ENCODE results near the gene SPNS2. TPM values are rescaled to one million over a fixed set of nuclear protein-coding genes. Genes with fewer than 3 reads are reported as not detected.
A peak's percentile ranks its signal among the peaks of the same experiment; 100 is the strongest.

Gene SPNS2
- total RNA-seq, 4 donors from 2014 or later, result 10.0 to 19.9 (median 18.8) TPM

DNA sequence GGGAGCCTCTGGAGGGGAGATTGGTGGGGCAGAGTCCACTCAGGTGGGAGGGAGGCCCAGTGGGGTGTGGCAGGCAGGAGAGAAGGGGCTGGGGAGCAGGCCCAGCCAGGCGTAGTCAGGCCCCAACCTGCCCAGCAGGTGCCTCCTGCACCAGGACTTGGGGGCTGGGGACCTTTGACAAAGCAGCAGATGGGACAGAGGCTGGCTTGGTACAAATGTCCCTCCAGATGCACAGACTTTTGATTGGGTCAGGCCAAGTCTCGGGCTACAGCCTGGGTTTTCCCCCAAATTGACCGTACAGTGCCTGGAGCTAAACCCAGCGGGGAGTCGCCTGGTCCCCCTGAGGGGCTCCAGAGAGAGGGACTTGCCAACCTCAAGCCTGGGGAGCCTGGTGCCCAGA, 61.3 kb downstream of the SPNS2 start:
- H3K27ac ChIP-seq (replicated peaks in 1 of 4), result no peak overlapping the region
- intact Hi-C loops (cut with DNase I), result loop anchor here (10.0 kb wide), 1 partner anchor 135 kb away; no protein-coding TSS in a partner anchor
- no peaks in the 10 kb centered on the region for H3K27me3 ChIP-seq
- H3K4me3 ChIP-seq, result no peak overlapping the region
- 96% methylated on average over 5 of the region's 5 CpGs for WGBS
- H3K9me3 ChIP-seq, result no peaks in the 10 kb centered on the region
- peaks cover 7 to 15% (median 11%) of the 10 kb centered on the region in 4 donors for H3K4me1 ChIP-seq
- no peak for TF ChIP-seq POLR2A (IDR thresholded peaks at IDR 0.05; ENCODE audit: low read depth)
- TF ChIP-seq, protein P1, sequence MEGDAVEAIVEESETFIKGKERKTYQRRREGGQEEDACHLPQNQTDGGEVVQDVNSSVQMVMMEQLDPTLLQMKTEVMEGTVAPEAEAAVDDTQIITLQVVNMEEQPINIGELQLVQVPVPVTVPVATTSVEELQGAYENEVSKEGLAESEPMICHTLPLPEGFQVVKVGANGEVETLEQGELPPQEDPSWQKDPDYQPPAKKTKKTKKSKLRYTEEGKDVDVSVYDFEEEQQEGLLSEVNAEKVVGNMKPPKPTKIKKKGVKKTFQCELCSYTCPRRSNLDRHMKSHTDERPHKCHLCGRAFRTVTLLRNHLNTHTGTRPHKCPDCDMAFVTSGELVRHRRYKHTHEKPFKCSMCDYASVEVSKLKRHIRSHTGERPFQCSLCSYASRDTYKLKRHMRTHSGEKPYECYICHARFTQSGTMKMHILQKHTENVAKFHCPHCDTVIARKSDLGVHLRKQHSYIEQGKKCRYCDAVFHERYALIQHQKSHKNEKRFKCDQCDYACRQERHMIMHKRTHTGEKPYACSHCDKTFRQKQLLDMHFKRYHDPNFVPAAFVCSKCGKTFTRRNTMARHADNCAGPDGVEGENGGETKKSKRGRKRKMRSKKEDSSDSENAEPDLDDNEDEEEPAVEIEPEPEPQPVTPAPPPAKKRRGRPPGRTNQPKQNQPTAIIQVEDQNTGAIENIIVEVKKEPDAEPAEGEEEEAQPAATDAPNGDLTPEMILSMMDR (IDR thresholded peaks at IDR 0.05), result no peak
- TF ChIP-seq EP300 (IDR thresholded peaks at IDR 0.05), result no peak
- TF ChIP-seq POLR2AphosphoS5 (IDR thresholded peaks at IDR 0.05), result no peak
- H3K36me3 ChIP-seq, result no peaks in the 10 kb centered on the region
- no peak for DNase-seq (ENCODE audit: extremely low spot score)

DNA sequence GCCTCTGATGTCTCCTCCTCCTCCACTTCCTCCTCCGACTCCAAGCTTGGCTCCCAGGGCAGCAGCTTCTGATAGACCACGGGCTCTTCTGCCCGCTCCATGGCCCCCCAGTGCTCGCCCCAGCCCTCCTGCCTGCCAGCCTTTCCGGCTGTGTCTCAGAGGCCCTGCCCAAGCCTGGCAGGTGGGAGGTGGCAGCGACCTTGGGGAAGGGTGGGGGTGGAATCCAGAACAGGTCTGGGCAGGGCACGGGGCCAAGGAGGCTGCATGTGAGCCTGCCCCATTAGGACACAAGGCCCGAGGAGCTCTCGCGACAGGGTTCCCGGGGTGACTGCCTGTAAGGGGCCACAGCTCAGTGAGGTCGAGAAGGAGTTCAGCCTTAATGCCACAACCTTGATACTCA, 61.7 kb downstream of the SPNS2 start, which contains the start of gene GGT6:
Gene GGT6 (minus strand): TSS at position 157 of the 400 bp plus-strand sequence. CDS start 56 bp downstream, at position 101.
- intact Hi-C loops (cut with DNase I), result no loop called here

DNA sequence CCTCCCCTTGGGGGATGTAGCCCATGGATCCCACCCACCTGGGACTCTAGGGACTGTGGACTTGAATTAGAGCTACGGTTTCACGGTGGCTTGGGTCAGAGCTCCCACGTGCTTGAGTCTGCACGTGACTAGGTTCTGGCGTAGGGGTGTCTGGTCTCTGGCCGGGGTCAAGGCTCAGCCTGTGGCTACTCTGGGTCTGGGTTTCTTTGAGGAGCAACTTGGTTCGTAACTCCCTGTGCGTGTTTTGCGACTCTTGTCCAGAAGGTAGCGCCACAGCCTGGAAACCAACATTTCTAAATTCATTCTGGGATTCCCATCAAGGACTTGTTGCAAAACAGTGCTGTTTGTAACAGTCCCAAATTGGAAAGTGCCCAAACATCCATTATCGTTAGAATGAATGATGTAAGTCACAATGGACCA, 62.2 kb downstream of the SPNS2 start:
- no peak for DNase-seq (ENCODE audit: extremely low spot score)
- Histone ChIP-seq H3K9me3 (no peaks in the 10 kb centered on the region), H3K27ac (replicated peaks in 1 of 4) (no peak overlapping the region), H3K4me3 (no peak overlapping the region), H3K4me1 (peaks cover 11 to 18% (median 14%) of the 10 kb centered on the region in 4 donors), H3K27me3 (no peaks in the 10 kb centered on the region), H3K36me3 (no peaks in the 10 kb centered on the region)
- WGBS, result 70% methylated on average over 6 of the region's 11 CpGs
- intact Hi-C loops (cut with DNase I), result no loop called here
- TF ChIP-seq, protein P1 (IDR thresholded peaks at IDR 0.05), result no peak
- TF ChIP-seq EP300 (IDR thresholded peaks at IDR 0.05), result no peak
- no peak for TF ChIP-seq POLR2A (IDR thresholded peaks at IDR 0.05; ENCODE audit: low read depth)
- TF ChIP-seq POLR2AphosphoS5 (IDR thresholded peaks at IDR 0.05), result no peak

More for the DNA sequence above, 61.7 kb downstream of the SPNS2 start, which contains the start of gene GGT6:
- Histone ChIP-seq H3K4me1 (peaks cover 9 to 17% (median 14%) of the 10 kb centered on the region in 4 donors), H3K36me3 (no peaks in the 10 kb centered on the region), H3K9me3 (no peaks in the 10 kb centered on the region), H3K4me3 (no peak within 1 kb of the TSS), H3K27ac (replicated peaks in 1 of 4) (no peak within 1 kb of the TSS), H3K27me3 (no peaks in the 10 kb centered on the region)
- TF ChIP-seq EP300 (IDR thresholded peaks at IDR 0.05), result no peak
- TF ChIP-seq, protein P1 (IDR thresholded peaks at IDR 0.05), result no peak
- no peak for TF ChIP-seq POLR2A (IDR thresholded peaks at IDR 0.05; ENCODE audit: low read depth)
- no peak for TF ChIP-seq POLR2AphosphoS5 (IDR thresholded peaks at IDR 0.05)
- DNase-seq (ENCODE audit: extremely low spot score), result no peak
- 100% methylated on average over 1 of the region's 12 CpGs for WGBS

DNA sequence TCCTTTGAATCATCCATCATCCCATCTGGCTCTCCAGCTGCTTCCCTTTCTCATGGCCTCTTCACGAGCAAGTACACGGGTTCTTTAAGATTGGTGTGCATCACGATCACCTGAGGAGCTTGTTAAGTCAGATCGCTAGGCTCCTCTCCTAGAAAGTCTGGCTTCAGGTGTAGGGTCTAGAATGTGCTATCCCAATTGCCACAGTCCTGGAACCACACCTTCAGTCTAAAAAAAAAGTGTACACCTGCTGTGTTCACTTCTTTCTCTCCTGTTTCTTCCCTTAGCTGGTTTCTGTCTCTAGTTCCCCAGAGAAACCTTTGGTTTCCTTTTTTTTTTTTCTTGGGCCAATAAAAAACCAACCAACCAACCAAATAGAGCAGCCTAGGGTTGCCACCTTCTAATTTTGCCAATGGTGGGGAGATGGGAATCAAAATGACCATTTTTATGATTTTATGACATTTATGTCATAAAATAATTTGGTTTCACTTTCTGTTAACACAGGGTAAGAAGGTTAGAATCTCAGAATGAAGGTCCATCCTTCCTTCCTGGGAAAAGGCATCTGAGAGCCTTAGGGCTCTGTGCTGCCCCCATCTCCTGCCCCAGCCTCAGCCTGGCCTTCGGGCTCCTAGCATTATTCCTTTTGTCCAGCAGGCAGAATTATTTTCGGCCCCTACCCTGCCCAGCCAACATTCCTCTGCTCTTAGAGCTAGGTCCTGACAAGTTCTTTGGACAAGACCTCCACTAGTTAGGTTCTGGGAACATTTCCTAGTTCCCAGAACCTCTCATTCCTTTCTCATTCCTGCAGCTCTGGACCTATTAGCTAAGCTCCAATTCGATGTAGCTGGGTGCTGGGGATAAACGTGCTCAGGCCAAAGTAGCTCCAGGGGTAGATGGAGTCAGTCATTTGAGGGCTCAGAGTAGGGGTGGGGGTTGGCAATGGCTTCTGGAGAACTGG, 63.6 kb downstream of the SPNS2 start:
- intact Hi-C loops (cut with DNase I), result no loop called here
- Histone ChIP-seq H3K4me3 (no peak overlapping the region), H3K36me3 (no peaks in the 10 kb centered on the region), H3K27ac (replicated peaks in 1 of 4) (peak overlapping the region in 1 of 4 donors; percentile 12), H3K4me1 (peaks cover 11 to 21% (median 16%) of the 10 kb centered on the region in 4 donors), H3K27me3 (no peaks in the 10 kb centered on the region), H3K9me3 (no peaks in the 10 kb centered on the region)
- WGBS, result 72% methylated on average over 8 of the region's 8 CpGs
- TF ChIP-seq EP300 (IDR thresholded peaks at IDR 0.05) (no peak), POLR2A (IDR thresholded peaks at IDR 0.05; ENCODE audit: low read depth) (no peak), POLR2AphosphoS5 (IDR thresholded peaks at IDR 0.05) (no peak)
- TF ChIP-seq, protein P1 (IDR thresholded peaks at IDR 0.05), result no peak
- DNase-seq (ENCODE audit: extremely low spot score), result no peak
